Tibial nerve (tissue), 4 donors: ENCODE measurements around the gene TMEM151B.

Experiments
- EP300 ChIP-seq, 2 donors: sonication (generic); formaldehyde crosslinking; IDR thresholded peaks; one replicate each; pipeline ENCODE4 v1.6.1; 2017; ENCODE audit warnings: antibody characterized with exemption in 2 of 2, mild to moderate bottlenecking in 1 of 2
- POLR2A ChIP-seq, 2 donors: fragments of 450-650 bp; IDR thresholded peaks; one replicate each; pipeline ENCODE4 v1.6.1; 2017; ENCODE audit warnings: antibody characterized with exemption in 2 of 2, mild to moderate bottlenecking in 2 of 2, moderate library complexity in 2 of 2
- TF ChIP-seq, protein P1 (sequence below), 5 experiments: fragments of 200-600 bp in 3 of 5; fragments of 450-650 bp in 2 of 5; sonication (generic) in 3 of 5; IDR thresholded peaks; one replicate each; pipeline ENCODE4 v1.5.1; 2016 to 2019; ENCODE audit warnings: antibody characterized with exemption in 5 of 5, mild to moderate bottlenecking in 3 of 5, moderate library complexity in 2 of 5

DNA sequence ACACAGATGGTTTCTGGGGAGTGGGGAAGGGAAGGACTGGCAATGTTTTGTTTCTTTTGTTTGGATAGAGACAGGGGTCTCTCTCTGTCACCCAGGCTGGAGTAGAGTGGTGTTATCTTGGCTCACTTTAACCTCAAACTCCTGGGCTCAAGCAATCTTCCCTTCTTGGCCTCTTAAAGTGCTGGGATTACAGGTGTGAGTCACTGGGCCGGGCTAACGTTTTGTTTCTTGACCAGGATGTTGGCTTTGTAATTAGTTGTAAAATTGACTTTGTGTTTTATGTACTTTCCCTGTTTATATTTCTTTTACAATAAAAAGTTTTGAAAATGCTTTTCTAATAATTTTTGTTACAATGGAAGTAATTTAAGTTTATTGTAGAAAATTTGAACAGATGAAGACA lies 83.1 kb downstream of the TMEM151B start:
- TF ChIP-seq POLR2A (IDR thresholded peaks at IDR 0.05) = no peak
- TF ChIP-seq, protein P1, sequence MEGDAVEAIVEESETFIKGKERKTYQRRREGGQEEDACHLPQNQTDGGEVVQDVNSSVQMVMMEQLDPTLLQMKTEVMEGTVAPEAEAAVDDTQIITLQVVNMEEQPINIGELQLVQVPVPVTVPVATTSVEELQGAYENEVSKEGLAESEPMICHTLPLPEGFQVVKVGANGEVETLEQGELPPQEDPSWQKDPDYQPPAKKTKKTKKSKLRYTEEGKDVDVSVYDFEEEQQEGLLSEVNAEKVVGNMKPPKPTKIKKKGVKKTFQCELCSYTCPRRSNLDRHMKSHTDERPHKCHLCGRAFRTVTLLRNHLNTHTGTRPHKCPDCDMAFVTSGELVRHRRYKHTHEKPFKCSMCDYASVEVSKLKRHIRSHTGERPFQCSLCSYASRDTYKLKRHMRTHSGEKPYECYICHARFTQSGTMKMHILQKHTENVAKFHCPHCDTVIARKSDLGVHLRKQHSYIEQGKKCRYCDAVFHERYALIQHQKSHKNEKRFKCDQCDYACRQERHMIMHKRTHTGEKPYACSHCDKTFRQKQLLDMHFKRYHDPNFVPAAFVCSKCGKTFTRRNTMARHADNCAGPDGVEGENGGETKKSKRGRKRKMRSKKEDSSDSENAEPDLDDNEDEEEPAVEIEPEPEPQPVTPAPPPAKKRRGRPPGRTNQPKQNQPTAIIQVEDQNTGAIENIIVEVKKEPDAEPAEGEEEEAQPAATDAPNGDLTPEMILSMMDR (IDR thresholded peaks at IDR 0.05) = no peak
- no peak for TF ChIP-seq EP300 (IDR thresholded peaks at IDR 0.05)
